ENCODE results near the gene FLYWCH1. TPM values are rescaled to one million over a fixed set of nuclear protein-coding genes. Genes with fewer than 3 reads are reported as not detected.

Gene FLYWCH1
- total and polyA plus RNA-seq, 5 donors = 28.9 to 43.9 (median 36.1) TPM

- Histone ChIP-seq H3K27ac (ENCODE audit: low read length) (no peak overlapping the region), H3K4me1 (ENCODE audit: control insufficient read depth, insufficient read depth, low read length) (peaks cover 2% of the 10 kb centered on the region), H3K4me3 (ENCODE audit: low read length) (no peak overlapping the region), H3K9me3 (ENCODE audit: control insufficient read depth, low read length) (no peaks in the 10 kb centered on the region), H3K27me3 (ENCODE audit: control insufficient read depth, insufficient read depth) (no peaks in the 10 kb centered on the region)
- intact Hi-C loops (cut with DNase I) = no loop called here
- DNase-seq (peak in 1 of 3 donors; percentile 20), ATAC-seq (no peak)
- 89% methylated on average over 6 of the region's 6 CpGs for WGBS
Measured at GRCh38 chr16:2879854-2880508, 31.8 kb upstream of the FLYWCH1 start.

GRCh38 chr16:2881783-2882649, 29.7 kb upstream of the FLYWCH1 start:
- H3K4me3 ChIP-seq (ENCODE audit: low read length) = peak overlapping the region; percentile 62
- peak in 2 of 3 donors; percentile 52 to 82 for DNase-seq
- ATAC-seq = peak; percentile 25 to 32
- peak overlapping the region; percentile 82 for H3K27ac ChIP-seq (ENCODE audit: low read length)
- H3K27me3 ChIP-seq (ENCODE audit: control insufficient read depth, insufficient read depth) = no peaks in the 10 kb centered on the region
- H3K9me3 ChIP-seq (ENCODE audit: control insufficient read depth, low read length) = no peaks in the 10 kb centered on the region
- intact Hi-C loops (cut with DNase I) = loop anchor here in 1 of 4 donors (2.0 kb wide), 1 partner anchor 23 kb away; no protein-coding TSS in a partner anchor
- WGBS = 7% methylated on average over 52 of the region's 52 CpGs
- peaks cover 2% of the 10 kb centered on the region for H3K4me1 ChIP-seq (ENCODE audit: control insufficient read depth, insufficient read depth, low read length)

GRCh38 chr16:2882650-2883457, 28.9 kb upstream of the FLYWCH1 start, which contains the start of gene FLYWCH2:
TSS of gene FLYWCH2 (plus strand) at chr16:2883215. CDS start at chr16:2896450, 13,235 bp downstream.
- Histone ChIP-seq H3K4me3 (ENCODE audit: low read length) (peak within 1 kb of the TSS; percentile 62), H3K27me3 (ENCODE audit: control insufficient read depth, insufficient read depth) (no peaks in the 10 kb centered on the region), H3K27ac (ENCODE audit: low read length) (peak within 1 kb of the TSS; percentile 87), H3K9me3 (ENCODE audit: control insufficient read depth, low read length) (no peaks in the 10 kb centered on the region), H3K4me1 (ENCODE audit: control insufficient read depth, insufficient read depth, low read length) (peaks cover 2% of the 10 kb centered on the region)
- peak; percentile 98 to 100 (median 99) for DNase-seq
- ATAC-seq = peak; percentile 98
- intact Hi-C loops (cut with DNase I) = loop anchor here in 1 of 4 donors (2.0 kb wide), 1 partner anchor 22 kb away; no protein-coding TSS in a partner anchor
- under 1% methylated on average over 73 of the region's 73 CpGs for WGBS

GRCh38 chr16:2883458-2883908, 28.2 kb upstream of the FLYWCH1 start:
- intact Hi-C loops (cut with DNase I) = loop anchor here in 1 of 4 donors (2.0 kb wide), 1 partner anchor 21 kb away; no protein-coding TSS in a partner anchor
- Histone ChIP-seq H3K4me1 (ENCODE audit: control insufficient read depth, insufficient read depth, low read length) (peaks cover 2% of the 10 kb centered on the region), H3K9me3 (ENCODE audit: control insufficient read depth, low read length) (no peaks in the 10 kb centered on the region), H3K27ac (ENCODE audit: low read length) (peak overlapping the region; percentile 87), H3K4me3 (ENCODE audit: low read length) (peak overlapping the region; percentile 62), H3K27me3 (ENCODE audit: control insufficient read depth, insufficient read depth) (no peaks in the 10 kb centered on the region)
- WGBS = under 1% methylated on average over 31 of the region's 31 CpGs
- DNase-seq (peak in 1 of 3 donors; percentile 81), ATAC-seq (peak; percentile 6 to 35)

- Histone ChIP-seq H3K4me1 (ENCODE audit: control insufficient read depth, insufficient read depth, low read length) (peaks cover 2% of the 10 kb centered on the region), H3K4me3 (ENCODE audit: low read length) (peak overlapping the region; percentile 62), H3K27me3 (ENCODE audit: control insufficient read depth, insufficient read depth) (no peaks in the 10 kb centered on the region), H3K27ac (ENCODE audit: low read length) (peak overlapping the region; percentile 87), H3K9me3 (ENCODE audit: control insufficient read depth, low read length) (no peaks in the 10 kb centered on the region)
- intact Hi-C loops (cut with DNase I) = no loop called here
- 47% methylated on average over 18 of the region's 18 CpGs for WGBS
- peak in 1 of 3 donors; percentile 32 for DNase-seq
- no peak for ATAC-seq
Measured at GRCh38 chr16:2884041-2884451, 27.7 kb upstream of the FLYWCH1 start.

- H3K27ac ChIP-seq (ENCODE audit: low read length) = no peak overlapping the region
- H3K4me3 ChIP-seq (ENCODE audit: low read length) = no peak overlapping the region
- intact Hi-C loops (cut with DNase I) = no loop called here
- no peaks in the 10 kb centered on the region for H3K27me3 ChIP-seq (ENCODE audit: control insufficient read depth, insufficient read depth)
- ATAC-seq (no peak), DNase-seq (no peak)
- H3K9me3 ChIP-seq (ENCODE audit: control insufficient read depth, low read length) = no peaks in the 10 kb centered on the region
- peaks cover 2% of the 10 kb centered on the region for H3K4me1 ChIP-seq (ENCODE audit: control insufficient read depth, insufficient read depth, low read length)
- 85% methylated on average over 31 of the region's 31 CpGs for WGBS
Measured at GRCh38 chr16:2894231-2894630, 17.5 kb upstream of the FLYWCH1 start.

GRCh38 chr16:2895813-2896212, 15.9 kb upstream of the FLYWCH1 start:
- Histone ChIP-seq H3K4me1 (ENCODE audit: control insufficient read depth, insufficient read depth, low read length) (peaks cover 2% of the 10 kb centered on the region), H3K27ac (ENCODE audit: low read length) (no peak overlapping the region), H3K27me3 (ENCODE audit: control insufficient read depth, insufficient read depth) (no peaks in the 10 kb centered on the region), H3K4me3 (ENCODE audit: low read length) (no peak overlapping the region), H3K9me3 (ENCODE audit: control insufficient read depth, low read length) (no peaks in the 10 kb centered on the region)
- WGBS = 68% methylated on average over 4 of the region's 4 CpGs
- ATAC-seq = no peak
- DNase-seq = no peak
- intact Hi-C loops (cut with DNase I) = no loop called here

GRCh38 chr16:2896480-2897010, 15.2 kb upstream of the FLYWCH1 start:
- Histone ChIP-seq H3K27me3 (ENCODE audit: control insufficient read depth, insufficient read depth) (no peaks in the 10 kb centered on the region), H3K4me1 (ENCODE audit: control insufficient read depth, insufficient read depth, low read length) (no peaks in the 10 kb centered on the region), H3K4me3 (ENCODE audit: low read length) (no peak overlapping the region), H3K9me3 (ENCODE audit: control insufficient read depth, low read length) (no peaks in the 10 kb centered on the region), H3K27ac (ENCODE audit: low read length) (no peak overlapping the region)
- DNase-seq (peak in 1 of 3 donors; percentile 32), ATAC-seq (no peak)
- WGBS = 98% methylated on average over 19 of the region's 19 CpGs
- intact Hi-C loops (cut with DNase I) = no loop called here

- ATAC-seq (no peak), DNase-seq (peak in 1 of 3 donors; percentile 29)
- Histone ChIP-seq H3K9me3 (ENCODE audit: control insufficient read depth, low read length) (no peaks in the 10 kb centered on the region), H3K27ac (ENCODE audit: low read length) (no peak overlapping the region), H3K27me3 (ENCODE audit: control insufficient read depth, insufficient read depth) (no peaks in the 10 kb centered on the region), H3K4me1 (ENCODE audit: control insufficient read depth, insufficient read depth, low read length) (no peaks in the 10 kb centered on the region), H3K4me3 (ENCODE audit: low read length) (no peak overlapping the region)
- intact Hi-C loops (cut with DNase I) = no loop called here
- WGBS = 84% methylated on average over 7 of the region's 7 CpGs
Measured at GRCh38 chr16:2897110-2897509, 14.6 kb upstream of the FLYWCH1 start.

GRCh38 chr16:2898831-2899563, 12.7 kb upstream of the FLYWCH1 start:
- Histone ChIP-seq H3K27ac (ENCODE audit: low read length) (no peak overlapping the region), H3K4me3 (ENCODE audit: low read length) (no peak overlapping the region), H3K9me3 (ENCODE audit: control insufficient read depth, low read length) (no peaks in the 10 kb centered on the region), H3K4me1 (ENCODE audit: control insufficient read depth, insufficient read depth, low read length) (no peaks in the 10 kb centered on the region), H3K27me3 (ENCODE audit: control insufficient read depth, insufficient read depth) (no peaks in the 10 kb centered on the region)
- no peak for ATAC-seq
- WGBS = 87% methylated on average over 10 of the region's 10 CpGs
- DNase-seq = no peak
- intact Hi-C loops (cut with DNase I) = no loop called here
